GM12865 (cell line): ENCODE data around the gene ST6GALNAC3.

Source experiments
- DNase-seq: peaks from one replicate; pipeline ENCODE4 v3.0.0; 2010; ENCODE audit warnings: low read depth
- H3K4me3 ChIP-seq: 2 replicates; pipeline ENCODE4 v1.5.1; 2011; ENCODE audit warnings: mild to moderate bottlenecking, low read depth, low read length, control low read depth
- TF ChIP-seq, protein P1 (sequence below): IDR thresholded peaks from 2 replicates; pipeline ENCODE4 v1.5.1; 2011; ENCODE audit warnings: low read length, control low read depth, low read depth, inconsistent platforms; ENCODE audit not compliant: insufficient read depth; ENCODE audit errors: missing control alignments

The ST6GALNAC3 gene

DNA sequence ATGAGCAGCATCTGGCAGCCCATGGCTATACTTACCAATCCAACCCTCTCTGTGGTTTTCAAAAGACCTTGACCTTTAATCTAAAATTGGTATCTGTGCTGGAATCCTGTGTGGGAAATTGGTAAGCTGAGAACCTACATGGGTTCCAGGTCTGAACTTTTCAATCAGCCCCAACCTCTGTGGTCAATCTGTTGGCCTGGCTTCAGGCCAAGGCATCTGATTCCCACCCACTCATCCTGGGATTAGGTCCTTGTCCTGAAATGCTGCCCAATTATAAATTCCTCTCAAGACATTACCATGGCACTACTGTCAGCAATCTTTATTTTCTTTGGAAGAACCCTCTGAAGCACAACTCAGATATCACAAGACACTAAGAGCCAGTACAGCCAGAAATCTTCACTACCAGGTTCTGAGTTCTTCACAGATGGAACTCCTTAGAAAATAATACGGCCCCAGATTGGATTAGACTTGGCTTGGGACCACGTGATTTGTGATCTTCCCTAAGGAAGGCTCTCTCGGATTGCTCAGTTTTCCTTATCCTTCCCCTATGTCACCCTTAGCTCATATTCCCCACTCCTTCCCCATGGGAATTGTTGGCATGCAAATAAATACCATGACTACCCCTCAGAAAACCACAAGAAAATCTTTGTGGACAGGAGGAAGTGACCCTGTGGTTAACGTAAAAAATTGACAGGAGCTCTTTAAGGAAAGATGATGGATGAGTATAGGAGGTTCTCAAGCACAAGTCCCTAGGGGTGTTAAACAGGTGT, 584.8 kb downstream of the ST6GALNAC3 start:
- DNase-seq: no peak

DNA sequence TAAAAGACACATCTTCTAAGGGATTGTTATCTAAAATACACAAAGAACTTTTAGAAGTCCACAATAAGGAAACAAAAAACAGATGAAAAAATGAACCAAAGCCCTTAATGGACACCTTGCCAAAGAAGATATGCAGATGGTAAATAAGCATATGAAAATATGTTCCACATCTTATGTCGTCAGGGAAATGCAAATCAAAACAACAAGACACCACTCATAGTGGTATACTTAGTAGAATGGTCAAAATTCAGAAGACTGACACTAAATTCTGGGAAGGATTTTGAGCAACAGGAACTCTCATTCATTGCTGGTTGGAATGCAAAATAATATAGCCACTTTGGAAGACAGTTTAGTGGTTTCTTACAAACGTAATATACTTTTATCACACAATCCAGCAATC, 587.0 kb downstream of the ST6GALNAC3 start:
- TF ChIP-seq, protein P1, sequence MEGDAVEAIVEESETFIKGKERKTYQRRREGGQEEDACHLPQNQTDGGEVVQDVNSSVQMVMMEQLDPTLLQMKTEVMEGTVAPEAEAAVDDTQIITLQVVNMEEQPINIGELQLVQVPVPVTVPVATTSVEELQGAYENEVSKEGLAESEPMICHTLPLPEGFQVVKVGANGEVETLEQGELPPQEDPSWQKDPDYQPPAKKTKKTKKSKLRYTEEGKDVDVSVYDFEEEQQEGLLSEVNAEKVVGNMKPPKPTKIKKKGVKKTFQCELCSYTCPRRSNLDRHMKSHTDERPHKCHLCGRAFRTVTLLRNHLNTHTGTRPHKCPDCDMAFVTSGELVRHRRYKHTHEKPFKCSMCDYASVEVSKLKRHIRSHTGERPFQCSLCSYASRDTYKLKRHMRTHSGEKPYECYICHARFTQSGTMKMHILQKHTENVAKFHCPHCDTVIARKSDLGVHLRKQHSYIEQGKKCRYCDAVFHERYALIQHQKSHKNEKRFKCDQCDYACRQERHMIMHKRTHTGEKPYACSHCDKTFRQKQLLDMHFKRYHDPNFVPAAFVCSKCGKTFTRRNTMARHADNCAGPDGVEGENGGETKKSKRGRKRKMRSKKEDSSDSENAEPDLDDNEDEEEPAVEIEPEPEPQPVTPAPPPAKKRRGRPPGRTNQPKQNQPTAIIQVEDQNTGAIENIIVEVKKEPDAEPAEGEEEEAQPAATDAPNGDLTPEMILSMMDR: no peak
- DNase-seq: no peak
- no peak overlapping the region for H3K4me3 ChIP-seq

More for the DNA sequence above, 584.8 kb downstream of the ST6GALNAC3 start:
- TF ChIP-seq, protein P1: no peak
- H3K4me3 ChIP-seq: no peak overlapping the region

DNA sequence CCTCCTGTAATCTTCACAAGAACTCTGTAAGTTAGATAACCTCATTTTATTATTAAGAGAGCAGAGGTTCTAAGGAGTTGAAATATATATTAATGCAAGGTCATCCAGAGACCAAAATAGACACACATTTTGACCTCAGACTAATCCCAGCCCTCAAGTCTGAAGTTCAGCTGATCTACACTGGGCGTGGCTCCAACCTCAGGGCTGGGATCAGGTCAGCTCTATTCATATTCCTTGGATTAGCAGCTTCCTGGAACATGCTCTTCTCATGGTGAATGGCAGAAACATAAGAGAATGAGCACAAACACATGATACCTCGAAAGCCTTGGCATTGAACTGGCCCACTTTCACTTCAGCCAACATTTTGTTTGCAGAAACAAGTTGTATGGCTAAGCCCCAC, 592.0 kb downstream of the ST6GALNAC3 start:
- TF ChIP-seq, protein P1: no peak
- no peak for DNase-seq

DNA sequence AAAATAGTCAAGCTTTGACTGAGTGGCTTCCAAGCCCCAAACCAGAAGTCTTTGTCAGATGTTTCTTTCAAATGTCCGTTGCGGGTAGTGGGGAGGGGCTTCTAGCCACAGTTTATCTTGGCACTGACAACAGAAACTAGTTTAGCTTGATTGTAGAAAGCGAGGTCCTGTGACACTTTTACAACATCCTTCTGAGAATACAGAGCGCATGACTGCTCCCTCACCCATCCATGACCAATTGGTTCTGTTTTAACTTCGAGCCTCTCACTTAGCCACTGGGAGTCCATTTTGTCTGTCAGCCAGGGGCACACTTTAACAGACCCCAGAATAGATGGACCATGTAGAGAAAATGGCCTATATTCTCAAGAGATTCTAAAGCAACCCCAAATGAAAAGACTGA, 593.5 kb downstream of the ST6GALNAC3 start:
- peak; percentile 60 for DNase-seq
- no peak overlapping the region for H3K4me3 ChIP-seq
- TF ChIP-seq, protein P1: no peak

More for the DNA sequence above, 592.0 kb downstream of the ST6GALNAC3 start:
- H3K4me3 ChIP-seq: no peak overlapping the region

DNA sequence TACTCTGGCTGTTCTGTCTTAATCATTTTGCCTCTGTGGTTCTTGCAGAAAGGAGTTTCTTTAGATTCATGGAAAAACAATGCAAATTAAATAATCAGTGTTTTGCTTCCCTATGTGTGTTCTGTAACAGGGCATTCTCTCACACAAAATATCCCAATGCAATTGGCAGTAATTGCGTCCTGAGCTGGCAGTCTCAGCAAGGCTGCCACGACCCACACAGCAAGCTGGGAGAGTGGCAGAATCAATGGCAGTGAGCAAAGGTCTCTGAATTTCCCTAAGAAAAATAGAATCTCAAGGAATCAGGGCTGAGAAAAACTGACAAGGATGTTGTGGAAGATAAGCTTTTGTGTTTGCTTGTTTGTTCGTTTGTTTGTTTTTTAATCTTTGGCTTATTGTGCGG, 594.6 kb downstream of the ST6GALNAC3 start:
- H3K4me3 ChIP-seq: no peak overlapping the region
- DNase-seq: no peak
- TF ChIP-seq, protein P1: no peak

DNA sequence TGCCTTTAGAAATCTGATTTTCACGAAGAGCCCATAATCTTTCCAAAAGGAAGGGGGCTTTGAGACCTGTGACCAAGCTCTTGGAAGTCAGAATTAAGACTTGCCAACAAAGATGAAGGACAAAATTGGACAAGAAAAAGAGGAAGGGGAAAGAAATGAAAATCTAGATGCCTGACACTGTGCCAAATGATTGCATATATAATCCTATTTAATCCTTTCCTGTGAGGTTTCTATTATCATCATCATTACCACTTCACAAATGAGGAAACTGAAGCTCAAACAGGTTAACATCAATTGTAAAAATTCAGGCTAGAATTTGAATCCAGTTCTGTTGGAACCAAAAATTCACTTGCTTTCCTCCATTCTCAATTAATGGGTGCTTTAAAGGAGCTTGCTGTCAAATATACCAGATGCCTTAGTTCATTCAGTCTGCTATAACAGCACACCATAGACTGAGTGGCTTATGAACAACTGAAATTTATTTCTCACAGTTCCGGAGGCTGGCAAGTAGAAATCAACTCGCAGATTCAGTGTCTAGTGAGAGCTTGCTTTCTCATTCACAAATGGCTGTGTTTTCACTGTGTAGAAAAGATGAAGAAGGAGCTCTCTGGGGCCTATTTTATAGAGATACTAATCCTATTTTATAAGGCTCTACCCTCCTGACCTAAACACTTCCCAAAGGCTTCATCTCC, 595.2 kb downstream of the ST6GALNAC3 start:
- H3K4me3 ChIP-seq: no peak overlapping the region
- DNase-seq: no peak
- TF ChIP-seq, protein P1: no peak
